ENCODE measurements around the gene IL20RA.
A peak's percentile ranks its signal among the peaks of the same experiment; 100 is the strongest.
"Not testable (repeated sequence)": the region's sequence is repeated elsewhere in the genome, so short reads cannot be mapped to it uniquely, and the experiment has no call there.

The IL20RA gene

GRCh38 chr6:137084865-137085617 lies 40.3 kb upstream of the IL20RA start:
- no peak for DNase-seq (ENCODE audit: low read depth)
- no peak for TF ChIP-seq CTCF (IDR thresholded peaks at IDR 0.05; ENCODE audit: low read depth, low read length, missing control alignments)
- H3K4me3 ChIP-seq (ENCODE audit: low read depth, low read length): no peak overlapping the region

- no peak overlapping the region for H3K4me3 ChIP-seq (ENCODE audit: low read depth, low read length)
- no peak for TF ChIP-seq CTCF (IDR thresholded peaks at IDR 0.05; ENCODE audit: low read depth, low read length, missing control alignments)
- no peak for DNase-seq (ENCODE audit: low read depth)
Observed at GRCh38 chr6:137084090-137084489, 39.3 kb upstream of the IL20RA start.

- TF ChIP-seq CTCF (IDR thresholded peaks at IDR 0.05; ENCODE audit: low read depth, low read length, missing control alignments): no peak
- no peak for DNase-seq (ENCODE audit: low read depth)
- H3K4me3 ChIP-seq (ENCODE audit: low read depth, low read length): no peak overlapping the region
Observed at GRCh38 chr6:137081997-137082396, 37.2 kb upstream of the IL20RA start.

GRCh38 chr6:137080711-137081110 lies 35.9 kb upstream of the IL20RA start:
- no peak overlapping the region for H3K4me3 ChIP-seq (ENCODE audit: low read depth, low read length)
- no peak for TF ChIP-seq CTCF (IDR thresholded peaks at IDR 0.05; ENCODE audit: low read depth, low read length, missing control alignments)
- no peak for DNase-seq (ENCODE audit: low read depth)

GRCh38 chr6:137076277-137077068 lies 31.7 kb upstream of the IL20RA start:
- peak; percentile 59 for DNase-seq (ENCODE audit: low read depth)
- TF ChIP-seq CTCF (IDR thresholded peaks at IDR 0.05; ENCODE audit: low read depth, low read length, missing control alignments): peak; percentile 92
- H3K4me3 ChIP-seq (ENCODE audit: low read depth, low read length): no peak overlapping the region

DNA sequence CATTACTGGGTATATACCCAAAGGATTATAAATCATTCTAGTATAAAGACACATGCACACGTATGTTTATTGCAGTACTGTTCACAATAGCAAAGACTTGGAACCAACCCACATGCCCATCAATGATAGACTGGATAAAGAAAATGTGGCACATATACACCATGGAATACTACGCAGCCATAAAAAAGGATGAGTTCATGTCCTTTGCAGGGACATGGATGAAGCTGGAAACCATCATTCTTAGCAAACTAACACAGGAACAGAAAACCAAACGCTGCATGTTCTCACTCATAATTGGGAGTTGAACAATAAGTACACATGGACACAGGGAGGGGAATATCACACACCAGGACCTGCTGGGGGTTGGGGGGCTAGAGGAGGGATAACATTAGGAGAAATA lies 31.0 kb upstream of the IL20RA start:
- H3K4me3 ChIP-seq (ENCODE audit: low read depth, low read length): not testable (repeated sequence)

DNA sequence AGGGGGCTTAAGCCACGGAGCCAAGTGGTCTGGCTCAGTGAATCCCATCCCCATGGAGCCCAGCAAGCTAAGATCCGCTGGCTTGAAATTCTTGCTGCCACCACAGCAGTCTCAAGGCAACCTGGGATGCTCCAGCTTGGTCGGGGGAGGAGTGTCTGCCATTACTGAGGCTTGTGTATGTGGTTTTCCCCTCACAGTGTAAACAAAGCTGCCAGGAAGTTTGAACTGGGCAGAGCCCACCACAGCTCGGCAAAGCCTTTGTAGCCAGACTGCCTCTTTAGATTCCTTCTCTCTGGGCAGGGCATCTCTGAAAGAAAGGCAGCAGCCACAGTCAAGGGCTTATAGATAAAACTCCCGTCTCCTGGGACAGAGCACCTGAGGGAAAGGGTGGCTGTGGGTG lies 25.5 kb upstream of the IL20RA start:
- no peak overlapping the region for H3K4me3 ChIP-seq (ENCODE audit: low read depth, low read length)
- TF ChIP-seq CTCF (IDR thresholded peaks at IDR 0.05; ENCODE audit: low read depth, low read length, missing control alignments): no peak
- DNase-seq (ENCODE audit: low read depth): no peak

More for the DNA sequence above, 31.0 kb upstream of the IL20RA start:
- not testable (repeated sequence) for DNase-seq (ENCODE audit: low read depth)

Data from GM12864 (cell line).